Measurements from ENCODE around the gene NUDT2. TPM values are rescaled to one million over a fixed set of nuclear protein-coding genes. Genes with fewer than 3 reads are reported as not detected.
A peak's percentile ranks its signal among the peaks of the same experiment; 100 is the strongest.

Gene NUDT2
- polyA plus RNA-seq, 1 donor = 28.8 TPM

DNA sequence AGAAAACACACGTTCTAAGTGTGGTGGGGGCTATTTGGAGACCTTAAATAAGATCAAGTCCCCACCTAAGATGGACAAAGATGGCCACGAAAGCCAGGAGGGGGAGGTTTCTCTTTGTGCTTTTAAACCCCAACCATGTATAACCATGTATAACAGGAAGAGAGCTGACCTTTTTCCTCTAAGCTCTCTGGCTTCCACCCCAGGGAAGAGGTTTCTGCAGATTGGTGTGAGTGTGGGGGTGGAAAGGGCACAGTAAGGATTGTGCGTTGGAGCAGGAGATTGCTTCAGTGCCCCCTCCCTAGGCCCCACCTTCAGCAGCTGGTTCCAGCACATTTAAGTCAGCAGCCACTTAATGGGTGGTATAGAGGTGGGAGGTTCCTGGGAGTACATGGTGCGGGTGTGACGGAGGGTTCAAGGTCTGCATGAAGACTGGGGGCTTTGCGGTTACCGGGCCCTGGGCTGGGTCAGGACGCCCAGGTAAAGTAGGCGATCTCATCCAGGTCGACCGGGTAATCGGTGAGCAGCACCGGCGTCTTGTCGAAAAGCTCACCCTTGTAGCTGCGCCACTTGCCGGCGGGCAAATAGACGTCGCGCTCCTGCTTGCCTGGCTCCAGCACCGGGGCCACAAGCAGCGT, 41.1 kb downstream of the NUDT2 start:
- no peak for DNase-seq

DNA sequence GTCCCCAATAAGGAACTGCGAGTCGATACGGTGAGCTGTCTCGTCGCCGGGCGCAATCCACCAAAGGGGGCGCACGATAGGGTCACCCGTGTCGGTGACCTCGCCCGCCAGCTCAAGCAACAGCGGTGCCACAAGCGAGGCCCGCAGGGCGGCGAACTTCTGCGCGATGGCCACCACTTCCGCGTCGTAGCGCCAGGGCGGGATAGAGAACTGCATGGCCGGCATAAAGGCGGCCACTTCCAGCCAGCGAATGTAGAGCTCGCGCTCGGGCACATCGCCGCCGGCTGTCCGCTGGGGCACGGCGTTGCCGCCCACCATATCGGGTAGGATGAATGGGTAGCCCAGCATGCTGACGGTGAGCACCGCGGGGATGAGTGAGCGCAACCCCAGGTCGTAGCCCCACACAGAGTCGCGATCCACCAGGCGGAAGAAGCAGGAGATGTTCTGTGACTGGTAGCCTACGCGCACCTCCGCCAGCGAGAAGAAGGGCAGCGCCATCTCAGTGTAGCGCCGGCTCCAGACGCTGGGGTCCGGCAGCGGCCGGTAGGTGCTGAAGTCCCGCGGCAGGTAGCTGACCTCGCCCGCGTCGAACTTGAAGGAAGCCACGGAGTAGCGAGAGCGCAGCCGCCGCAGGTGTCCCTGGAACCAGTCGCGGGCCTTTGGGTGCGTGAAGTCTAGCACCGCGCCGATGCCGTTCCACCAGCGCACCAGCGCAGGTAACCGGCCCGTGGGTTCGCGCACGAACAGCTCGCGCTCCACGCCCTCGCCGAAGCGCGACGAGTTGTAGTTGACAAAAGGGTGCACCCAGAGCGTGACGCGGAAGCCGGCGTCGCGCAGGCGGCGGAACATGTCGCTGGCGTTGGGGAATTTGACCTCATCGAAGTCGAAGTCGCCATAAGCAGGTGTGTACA, 41.9 kb downstream of the NUDT2 start:
- no peak for DNase-seq

DNA sequence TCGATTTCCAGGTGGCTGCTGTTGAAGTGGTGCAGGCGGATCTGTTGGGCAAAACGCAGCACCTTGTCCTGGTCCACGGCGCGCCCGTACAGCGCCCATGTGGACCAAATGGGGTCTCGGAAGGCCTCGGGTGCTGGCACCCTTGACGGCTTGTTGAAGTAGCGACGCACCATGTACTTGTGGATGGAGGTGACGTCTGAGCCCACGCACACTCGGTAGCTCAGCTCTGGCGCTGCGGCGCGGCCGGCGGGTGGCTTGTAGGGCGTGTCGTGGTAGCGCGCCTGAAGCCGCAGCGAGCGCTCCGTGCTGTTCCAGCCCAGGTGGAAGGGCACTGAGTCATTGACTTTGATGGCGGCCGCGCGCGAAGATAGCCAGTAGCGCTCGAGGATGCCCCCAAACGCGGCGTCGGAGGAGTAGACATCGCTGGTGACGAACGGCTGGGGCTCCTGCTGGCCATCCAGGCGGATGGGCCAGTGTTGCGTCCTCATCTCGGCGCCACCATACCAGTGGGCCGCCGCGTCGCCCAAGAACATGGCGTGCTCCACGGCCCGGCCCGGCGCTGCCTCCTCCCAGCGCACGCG, 42.6 kb downstream of the NUDT2 start:
- DNase-seq = no peak

DNA sequence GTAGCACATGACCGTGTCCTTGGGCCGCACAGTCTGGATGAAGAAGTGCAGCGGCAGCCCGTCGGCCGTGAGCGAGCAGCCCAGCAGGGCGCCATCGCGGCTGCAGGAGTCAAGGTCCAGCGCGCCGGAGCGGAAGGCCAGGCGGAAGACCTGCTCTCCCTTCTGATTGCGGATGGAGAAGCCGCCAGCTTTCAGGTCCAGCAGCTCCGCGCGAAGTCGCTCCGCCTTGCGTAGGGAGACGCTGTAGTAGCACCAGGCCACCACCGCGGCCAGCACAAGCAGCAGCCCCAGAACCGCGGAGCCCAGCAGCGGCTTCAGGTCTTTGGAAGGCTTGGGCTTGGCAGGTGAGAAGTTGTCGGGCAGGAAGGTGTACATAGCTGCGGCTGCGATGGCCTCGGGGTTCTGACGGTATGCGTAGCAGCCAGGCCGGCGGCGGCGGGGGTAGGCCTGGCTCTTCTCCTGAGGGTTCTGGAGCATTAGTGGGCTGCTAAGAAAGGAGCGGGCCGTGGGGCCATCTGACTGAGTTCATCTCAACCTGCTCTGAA, 43.2 kb downstream of the NUDT2 start:
- DNase-seq = peak; percentile 32

DNA sequence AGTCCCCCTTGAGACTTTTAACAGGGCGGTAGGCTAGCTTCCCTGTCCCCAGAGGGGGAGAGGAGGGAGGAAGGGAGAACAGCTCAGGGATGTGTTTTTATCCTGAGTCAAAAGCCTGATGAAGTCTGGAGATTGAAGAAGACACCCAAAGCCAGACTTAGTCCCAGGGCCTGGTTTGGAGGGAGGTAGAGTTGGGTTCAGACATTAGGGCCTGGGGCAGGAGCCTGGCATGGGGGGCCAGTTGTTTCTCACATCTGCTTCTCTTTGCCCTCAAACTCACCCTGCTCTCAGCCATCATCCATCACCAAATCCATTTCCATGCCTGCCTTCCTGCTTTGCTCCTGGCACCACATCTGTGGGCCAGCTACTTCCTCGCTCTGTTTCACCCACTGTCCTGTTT, 44.4 kb downstream of the NUDT2 start:
- no peak for DNase-seq

DNA sequence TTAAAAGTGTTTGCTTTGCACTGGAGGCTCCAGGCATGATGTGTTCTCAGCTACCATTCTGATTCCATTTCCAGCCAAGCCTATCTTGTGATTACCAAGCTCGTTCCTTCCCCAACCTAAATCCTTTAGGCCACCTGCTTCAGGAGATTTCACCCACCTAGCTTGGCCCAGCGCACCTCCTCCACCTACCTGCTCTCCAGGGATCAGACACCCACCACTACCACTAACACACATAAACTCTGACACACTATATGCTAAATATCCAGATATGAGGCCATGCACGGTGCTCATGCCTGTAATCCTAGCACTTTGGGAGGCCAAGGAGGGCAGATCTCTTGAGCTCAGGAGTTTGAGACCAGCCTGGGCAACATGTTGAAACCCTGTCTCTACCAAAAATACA, 45.0 kb downstream of the NUDT2 start:
- no peak for DNase-seq

DNA sequence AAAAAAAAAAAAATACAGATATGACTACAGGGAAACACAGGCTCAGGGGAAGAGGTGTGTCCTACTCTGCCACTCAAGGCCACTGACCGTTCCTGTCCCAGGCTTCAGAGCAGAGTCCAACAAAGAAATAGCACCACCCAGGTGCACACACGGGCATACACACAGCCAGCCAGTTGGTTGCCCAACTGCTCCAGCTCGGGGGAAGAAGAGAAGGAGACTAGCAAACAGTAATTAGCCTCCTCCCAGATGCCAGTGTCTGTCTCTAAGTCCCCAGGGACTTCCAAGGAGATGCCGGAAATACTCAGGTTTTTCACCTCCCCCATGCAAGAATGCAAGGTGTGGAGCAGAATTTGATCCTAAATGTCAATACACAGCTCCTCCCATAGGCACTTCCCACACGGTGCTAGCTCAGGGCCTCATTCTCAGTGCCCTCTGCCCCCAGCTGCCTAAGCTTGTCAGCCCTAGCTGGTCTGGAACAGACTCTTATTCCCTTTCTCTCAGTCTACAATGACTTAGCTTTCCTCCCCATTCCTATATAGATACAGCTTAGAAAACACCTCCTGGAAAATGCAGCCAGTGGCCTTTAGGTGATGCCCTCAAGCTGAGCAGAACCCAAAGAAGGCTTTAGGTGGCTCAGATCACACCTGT, 45.7 kb downstream of the NUDT2 start:
- no peak for DNase-seq

DNA sequence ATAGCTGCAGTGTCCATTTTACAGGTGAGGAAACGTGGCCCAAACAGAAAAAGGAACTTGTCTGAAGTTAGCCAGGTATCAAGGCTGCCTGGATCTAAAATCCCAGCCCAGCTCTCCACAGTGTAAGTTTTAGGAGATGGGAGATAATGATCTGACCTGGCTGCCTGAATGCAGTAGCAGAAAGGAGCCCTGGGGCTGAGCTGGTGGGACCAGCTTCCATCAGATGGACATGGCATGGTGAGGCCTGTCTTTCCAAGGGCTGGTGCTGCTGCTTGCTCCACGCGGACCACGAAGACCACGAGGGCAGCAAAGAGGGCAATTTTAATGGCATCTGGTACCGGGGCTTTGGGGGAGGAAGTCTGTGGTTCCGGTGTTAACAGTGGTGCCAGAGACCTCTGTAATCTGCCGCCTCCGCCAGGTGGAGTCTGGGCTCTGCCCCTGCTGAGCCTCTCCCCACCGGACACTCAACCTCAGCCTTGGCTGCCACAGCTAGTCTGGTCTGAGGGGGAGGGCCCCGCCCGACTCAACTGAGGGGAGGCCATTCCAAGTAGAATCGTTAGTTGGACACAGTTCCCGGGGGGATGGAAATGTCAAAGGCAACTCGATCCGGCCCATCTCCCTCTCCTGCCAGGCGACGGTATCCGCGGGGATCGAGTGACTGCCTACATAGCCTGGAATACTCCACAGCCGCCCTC, 46.7 kb downstream of the NUDT2 start:
- peak; percentile 50 for DNase-seq

DNA sequence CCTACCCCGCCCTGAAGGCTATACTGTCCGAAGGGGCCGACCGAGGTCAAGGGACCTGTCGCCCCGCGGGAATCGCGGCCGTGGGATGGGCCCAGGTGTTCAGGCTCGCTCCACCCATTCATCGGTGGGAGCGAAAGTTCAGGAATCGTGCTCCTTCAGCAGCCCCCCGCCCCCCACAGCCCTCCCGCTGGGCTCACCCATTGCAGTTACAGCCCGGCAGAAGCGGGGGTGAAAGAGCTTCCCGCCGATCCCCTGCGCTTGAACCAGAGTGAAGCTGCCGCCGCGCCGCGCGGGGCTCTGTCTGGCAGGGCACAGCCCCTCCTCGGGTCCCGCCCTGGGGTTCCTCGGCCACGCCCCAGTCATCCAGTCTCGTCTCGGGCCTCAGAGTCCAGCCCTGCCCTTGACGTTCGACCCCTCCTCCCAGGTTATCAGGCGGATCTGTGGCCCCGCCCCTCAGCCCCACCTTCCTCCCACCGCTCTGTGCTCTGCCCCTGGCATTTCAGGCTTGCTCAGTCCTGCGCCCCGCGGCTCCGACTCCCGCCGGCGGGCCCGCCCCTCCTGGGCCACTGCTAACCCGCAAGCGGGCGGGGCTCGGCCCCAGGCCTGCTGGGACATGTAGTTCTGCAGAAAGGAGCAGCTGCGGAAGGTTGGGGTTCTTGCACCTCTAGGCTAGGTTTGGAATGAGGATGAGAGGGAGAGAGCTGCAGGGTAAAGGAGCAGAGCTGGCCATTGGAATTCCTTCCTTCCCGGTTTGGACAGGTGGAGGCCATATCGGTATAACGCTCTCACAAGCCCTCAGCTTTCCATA, 47.4 kb downstream of the NUDT2 start, which contains the start of gene MYORG:
TSS of gene MYORG (minus strand) at position 303 of the 808 bp plus-strand sequence. CDS start 3,955 bp downstream, outside the sequence.
- peak; percentile 86 for DNase-seq

DNA sequence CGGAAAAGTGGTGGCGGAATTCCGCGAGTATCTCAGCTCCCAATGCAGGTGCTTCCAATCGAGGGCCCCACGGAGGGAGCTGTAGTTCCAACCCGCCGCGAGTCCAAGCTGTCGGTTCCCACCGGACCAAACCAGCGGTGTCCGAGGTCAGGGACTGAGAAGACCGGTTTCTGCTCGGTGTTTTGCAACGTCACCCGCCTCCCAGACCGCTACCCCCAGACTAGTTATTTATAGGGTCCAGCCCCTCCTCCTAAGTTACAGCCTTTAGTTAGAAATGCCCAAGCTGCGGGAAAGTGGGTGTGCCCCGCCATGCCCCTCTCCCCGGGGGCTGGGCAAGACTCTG, 48.0 kb downstream of the NUDT2 start:
- DNase-seq = no peak

DNA sequence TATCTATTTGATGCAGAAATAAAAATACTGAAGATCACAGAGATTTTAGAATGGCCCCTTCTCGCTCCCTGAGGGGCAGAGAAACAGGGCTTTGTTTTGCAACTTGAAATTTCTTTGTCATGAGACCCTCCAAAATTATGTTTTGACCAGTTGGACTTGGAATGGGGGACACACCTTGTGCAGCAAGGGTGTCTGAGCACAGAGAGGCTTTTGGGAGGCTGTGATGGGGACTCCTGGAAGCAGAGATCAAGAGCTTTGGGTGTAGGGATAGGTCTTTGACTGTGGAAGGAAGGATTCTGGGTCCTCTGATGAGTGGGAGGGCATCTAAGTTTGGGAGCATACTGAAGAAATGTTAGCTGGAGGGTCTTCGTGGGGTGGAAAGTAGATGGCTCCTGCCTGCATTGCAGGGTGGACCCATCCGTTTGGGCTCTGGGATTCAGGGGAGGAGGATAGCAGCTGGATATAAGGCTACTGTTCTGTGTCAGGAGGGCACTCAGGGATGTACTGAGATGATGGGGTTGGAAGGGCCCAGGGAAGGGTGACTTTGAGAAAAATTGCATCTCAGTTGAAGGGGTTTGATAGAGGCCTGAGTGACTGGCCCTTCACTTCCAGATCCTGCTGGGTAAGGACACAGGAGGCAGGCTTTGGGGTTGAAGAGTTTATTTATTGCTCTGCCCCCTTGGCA, 49.1 kb downstream of the NUDT2 start:
- DNase-seq = no peak

DNA sequence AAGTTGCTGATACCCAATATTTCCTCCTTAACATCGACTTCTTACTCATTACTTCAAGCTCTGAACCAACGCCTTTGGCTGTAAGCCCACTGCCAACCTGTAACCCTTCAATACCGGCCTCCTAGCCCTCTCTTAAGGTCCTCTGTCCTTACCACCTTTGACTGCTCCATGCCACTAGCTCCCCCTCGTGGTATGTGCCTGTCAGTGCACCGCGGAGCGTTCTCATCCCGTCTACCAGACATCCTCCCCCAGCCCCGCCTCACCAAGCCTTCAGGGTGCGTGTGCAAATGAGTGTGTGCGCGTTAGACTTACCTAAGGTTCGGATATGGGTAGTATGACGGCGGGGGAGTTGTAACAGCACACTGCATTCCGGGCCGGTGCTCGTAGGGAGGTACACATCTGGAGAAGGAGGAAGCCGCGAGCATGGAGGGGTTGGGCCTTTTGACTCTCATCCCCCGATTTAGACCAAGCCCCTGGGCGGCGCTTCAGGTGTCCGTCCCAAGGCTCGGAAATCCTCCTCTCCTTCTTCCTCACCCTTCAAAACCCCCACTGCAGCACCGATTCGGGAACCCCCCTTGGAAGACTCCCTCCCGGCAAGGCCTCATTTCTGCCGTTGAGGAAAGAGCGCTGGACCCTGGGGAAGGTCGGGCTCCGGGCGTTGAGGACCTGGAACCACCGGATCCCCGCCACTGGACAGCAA, 50.1 kb downstream of the NUDT2 start:
- DNase-seq = peak; percentile 83

DNA sequence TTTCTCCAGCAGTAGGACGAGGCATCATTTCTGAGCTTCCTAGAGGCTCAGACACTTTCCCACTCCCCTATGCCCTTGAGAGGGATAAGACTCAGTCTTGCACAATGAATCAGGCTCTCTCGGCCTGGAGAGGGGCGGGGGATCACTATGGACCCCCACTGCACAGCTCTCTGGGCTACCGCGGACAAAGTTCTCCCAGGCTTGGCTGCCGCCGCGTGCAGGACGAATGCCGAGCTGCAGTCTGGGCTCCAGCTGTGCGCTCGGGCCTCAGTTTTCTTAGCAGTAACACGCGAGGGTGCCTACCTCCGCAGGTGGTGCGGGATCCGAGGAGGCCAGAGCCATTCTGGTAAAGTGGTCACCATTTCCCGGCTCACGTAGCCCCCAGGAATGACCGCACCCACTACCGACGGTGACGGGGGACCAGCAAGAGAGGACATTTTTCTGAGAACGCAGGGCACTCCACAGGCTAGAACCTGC, 50.7 kb downstream of the NUDT2 start:
- no peak for DNase-seq

DNA sequence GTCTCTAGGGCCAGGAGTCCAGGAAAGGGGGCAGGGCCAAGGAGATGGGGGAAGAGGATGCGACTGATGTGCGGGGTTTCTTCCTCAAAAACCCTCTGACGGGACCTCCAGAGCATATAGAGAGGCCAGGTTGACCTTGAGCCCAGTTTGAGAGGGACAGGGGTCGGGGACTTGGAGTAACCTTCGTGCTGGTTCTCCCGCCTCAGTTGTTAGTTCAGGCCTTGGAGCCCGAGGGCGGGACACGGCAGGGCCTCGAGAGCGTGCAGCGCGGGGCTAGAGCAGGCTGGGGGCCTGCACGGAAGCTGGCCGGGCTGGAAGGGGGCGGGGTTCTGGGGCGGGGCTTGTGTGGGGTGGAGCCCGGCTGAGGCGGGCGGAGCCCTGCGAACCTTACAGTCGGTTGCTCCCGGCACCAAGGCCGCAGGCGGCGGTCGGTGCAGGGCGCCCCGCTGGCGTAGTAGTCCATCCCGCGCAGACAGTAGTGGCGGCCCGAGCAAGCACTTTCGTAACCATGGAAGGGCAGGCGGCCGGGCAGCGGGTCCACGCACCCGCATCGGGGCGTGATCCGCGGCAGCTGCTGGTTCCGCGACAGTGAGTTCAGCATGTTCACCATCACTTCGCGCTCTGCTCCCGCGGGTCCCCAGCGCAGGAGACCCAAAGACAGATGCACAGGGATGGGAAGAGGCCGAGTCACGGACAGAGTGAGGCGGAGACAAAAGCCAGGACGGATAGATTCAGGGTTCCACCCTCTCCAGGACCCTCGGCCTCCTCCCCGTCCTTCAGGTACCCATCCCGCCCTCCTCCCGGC, 51.3 kb downstream of the NUDT2 start:
- peak; percentile 62 for DNase-seq

DNA sequence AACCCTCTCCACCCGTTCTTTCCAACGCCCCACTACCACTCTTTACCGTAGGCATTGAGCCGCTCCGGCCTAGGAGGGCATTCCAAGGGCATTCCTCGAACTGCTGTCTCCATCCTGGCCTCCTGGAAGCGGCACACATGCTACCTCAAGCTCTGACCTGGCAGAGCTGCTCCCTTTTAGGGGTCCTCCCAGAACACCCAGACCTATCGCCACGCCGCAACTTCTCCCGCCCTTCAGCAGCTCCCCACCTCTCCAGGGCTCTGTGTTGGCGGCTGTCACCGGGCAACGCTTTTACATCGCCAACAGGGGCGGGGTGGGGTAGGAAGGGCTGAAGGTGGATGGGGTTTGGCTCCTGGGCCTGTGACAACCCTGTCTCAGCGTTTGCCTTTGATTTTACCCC, 52.0 kb downstream of the NUDT2 start:
- no peak for DNase-seq

DNA sequence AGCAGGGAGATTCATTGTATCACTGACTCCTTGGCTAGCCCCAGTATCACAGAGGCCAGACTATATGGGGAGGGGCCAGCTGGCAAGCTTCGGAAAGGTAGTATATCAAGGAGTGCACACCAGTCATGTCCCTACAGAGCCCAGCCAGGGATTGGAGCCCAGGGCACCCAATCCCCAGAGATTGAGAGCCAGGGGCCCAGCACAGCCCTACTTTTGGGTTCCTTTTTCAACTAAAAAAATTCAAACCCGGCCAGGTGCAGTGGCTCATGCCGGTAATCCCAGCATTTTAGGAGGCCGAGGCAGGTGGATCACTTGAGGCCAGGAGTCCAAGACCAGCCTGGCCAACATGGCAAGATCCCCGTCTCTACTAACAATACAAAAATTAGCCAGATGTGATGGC, 52.7 kb downstream of the NUDT2 start:
- DNase-seq = no peak

DNA sequence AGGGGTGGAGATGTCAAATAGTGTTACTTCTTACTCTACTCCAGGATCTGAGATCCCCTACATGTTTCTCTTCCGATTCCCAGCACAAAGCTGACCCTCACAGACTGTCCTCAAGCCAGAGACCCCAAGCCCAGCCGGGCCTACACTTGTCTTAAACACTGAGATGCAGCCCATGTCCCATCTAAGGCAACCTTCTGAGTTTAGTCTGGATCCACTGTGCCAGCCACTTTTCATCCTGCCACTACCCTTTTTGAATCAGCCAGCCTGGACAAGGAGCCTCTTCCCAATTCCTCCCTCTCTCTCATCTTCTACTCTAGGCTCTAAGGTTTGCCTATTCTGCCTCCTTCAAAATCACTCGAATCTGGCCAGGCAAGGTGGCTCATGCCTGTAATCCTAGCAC, 53.5 kb downstream of the NUDT2 start:
- DNase-seq = no peak

DNA sequence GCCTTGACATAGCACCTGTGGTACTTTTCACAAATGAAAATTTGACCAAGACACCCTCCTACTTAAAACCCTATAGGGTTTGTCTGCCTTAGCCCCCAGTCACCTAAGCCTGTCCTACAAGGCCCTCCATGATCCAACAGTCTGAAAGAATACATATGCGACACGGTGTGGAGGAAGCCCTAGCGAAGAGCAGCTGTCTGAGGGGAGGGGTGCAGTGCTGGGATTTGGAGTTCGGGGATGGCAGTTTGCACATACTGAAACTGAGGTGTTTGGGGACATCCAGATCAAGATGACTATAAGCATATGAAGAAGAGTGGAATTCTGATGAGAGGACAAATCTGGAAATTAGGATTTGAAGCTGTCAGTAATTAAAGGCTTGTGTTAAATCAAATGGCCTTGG, 54.5 kb downstream of the NUDT2 start:
- no peak for DNase-seq
